ENCODE results near the gene CFAP119.

CFAP119 gene

DNA sequence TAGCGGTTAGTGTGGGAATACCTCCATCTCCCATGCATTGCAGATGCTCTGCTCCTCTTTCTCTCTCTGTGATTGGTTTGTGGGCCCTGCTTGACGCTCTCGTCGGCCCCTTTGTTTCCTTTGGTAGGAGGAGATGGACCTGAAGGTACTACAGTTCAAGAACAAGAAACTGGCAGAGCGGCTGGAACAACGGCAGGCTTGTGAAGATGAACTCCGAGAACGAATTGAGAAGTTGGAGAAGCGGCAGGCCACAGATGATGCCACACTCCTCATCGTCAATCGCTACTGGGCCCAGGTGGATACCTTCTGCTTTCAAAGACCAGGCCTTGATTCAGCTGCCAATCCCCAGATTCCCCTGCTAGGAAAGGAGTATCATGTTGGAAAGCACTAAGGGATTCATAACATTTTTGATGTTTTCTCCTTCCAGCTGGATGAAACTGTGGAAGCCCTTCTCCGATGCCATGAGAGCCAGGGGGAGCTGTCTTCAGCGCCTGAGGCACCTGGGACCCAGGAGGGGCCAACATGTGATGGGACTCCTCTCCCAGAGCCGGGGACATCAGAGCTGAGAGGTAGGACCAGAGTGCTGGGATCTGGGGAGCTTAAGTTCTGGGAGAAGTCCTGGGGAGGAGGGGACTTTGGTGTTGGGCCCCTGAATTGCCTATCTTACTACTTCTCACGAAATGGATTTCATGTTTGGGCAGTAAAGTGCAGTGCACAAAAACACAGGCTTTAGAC is 1.3 kb upstream of the CFAP119 start:
- DNase-seq (ENCODE audit: low read depth) = no peak

DNA sequence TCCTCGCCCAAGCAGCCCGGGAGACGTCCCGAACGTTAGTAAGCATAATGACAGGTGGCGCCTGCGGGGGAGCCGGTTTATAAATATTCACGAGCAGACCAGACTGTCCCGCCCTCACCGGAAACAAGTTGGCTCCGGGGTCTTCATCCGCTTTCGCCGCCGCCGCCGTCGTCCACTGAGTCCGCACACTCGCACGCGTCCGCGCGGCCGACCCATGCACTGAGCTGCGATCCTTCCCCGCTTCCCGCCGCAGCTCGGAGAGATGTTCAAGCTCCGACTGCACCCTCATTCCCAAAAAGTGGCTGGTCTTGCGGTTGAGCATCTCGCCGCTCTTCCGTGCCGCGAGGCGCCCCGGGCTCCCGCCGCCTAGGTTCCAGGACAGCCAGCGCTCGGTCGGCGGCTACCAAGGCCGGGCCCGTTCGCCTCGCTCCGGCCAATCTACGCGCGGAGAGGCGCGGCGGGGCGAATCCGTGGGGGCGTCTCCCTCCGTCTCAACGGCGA is 385 bp downstream of the CFAP119 start:
- DNase-seq (ENCODE audit: low read depth) = no peak

DNA sequence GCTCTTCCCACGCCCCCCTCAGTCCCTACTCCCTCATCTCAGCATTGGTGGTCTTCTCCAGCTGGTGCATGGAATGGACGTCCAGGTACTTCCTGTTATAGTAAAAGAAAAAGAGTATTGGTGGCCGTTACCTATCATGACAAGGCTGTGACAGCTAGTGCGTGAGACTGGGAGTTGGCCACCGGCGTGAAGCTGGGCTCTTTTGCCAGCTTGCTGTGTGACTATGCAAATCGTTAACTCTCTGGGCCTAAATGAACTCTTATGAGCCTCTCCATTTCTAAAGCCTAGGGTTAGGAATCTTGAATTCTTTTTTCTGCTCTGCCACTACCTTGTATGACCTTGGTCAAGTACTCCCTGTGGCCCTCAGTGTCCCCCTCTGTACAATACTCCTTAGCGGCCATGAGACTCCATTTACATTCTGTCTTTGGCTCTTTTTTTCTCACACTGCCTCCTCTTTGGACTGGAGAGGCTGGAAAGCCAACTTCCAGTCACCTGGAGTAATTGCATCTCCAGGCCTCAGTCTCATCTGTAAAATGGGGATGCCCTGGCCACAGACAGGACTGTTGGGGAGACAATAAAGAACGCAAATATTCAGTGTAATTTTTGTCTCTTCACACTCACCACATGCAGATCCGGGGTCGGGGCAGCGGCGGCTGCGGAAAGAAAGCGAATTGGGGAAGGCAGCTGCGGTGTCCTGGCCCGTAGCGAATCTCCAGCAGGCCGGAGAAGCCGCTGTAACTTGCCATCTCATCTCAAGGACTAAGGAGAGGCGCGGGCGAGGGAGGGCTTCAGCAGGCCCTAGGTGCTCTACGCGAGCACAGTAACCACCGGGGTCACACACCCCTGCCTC is 1.1 kb downstream of the CFAP119 start:
- DNase-seq (ENCODE audit: low read depth) = no peak

DNA sequence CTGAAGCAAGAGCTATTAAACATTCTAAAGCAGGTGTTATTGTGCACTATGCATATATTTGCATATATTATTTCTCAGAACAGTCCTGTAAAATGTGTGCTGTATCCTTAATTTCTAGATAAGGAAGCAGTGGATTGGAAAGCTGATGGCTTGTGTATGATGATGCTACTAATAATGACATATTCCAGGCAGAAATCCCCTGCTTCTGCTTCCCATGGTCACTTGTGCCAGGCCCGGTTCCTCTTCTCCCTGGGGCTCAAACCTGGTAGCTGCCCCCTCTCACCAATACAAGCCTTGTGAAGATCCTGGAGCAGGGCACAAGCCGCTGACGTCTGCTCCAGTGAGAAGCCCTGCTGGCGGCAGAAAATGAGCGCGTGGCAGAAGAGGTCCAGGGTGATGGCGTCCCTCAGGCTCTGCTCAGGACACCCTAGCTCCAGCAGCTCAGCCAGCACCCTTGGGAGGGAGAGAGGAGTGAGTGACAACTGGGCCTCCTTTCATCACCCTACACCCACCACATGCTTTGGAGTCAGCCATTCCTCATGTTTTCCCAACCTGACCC is 1.8 kb downstream of the CFAP119 start:
- no peak for DNase-seq (ENCODE audit: low read depth)

DNA sequence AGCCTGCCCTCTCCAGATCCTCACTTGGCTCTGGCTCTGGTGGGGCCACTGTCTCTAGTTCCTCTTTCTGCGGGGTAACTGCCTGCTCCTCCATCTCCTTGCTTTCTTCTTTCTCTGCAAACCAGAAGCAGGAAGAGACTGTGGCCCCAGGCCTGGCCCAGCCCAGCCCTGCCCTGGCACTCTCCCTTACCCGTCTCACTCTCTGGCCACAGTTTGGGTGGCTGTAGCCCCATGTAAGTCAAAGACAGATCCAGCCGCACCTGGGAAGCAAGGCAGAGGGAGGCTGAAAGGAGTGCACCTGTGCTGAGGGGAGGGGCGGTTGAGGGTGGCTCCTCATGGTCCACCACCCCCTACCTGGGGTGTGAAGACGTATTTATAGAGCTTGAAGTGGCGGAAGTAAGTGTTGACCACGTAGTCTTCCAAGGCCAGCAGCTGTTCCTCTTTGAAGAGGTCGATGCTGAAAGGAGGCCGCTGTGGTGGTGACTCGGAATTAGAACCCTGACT is 2.8 kb downstream of the CFAP119 start:
- no peak for DNase-seq (ENCODE audit: low read depth)

DNA sequence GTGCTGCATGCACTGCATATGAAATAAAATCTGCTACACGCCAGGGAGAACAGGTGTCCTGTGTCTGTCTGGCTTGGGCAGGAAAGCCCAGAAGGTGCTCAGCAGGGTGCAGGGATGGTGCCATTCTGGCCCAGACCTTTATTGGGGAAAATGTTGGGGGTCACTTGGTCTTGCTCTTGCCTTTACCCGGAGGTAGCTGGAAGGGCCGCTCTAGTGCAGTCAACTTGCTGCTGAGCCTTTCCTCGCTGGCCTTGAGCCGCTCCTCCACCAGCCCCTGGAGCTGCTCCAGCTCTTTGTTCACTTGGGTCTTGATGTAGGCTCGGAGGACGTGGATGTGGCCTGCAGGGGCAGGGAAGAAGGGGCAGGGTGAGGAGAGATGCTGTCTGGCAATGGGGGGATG is 4.5 kb downstream of the CFAP119 start:
- DNase-seq (ENCODE audit: low read depth) = no peak

DNA sequence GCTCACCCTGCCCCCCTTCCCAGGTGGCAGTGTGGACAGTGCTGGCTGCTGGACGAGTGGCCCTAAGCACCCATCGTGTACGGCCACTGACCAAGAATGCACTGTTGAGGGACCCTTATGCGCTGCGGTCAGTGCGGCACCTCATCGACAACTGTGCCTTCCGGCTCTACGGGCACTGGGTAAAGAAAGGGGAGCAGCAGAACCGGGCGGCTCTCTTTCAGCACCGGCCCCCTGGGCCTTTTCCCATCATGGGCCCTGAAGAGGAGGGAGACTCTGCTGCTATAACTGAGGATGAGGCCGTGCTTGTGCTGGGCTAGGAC is 5.1 kb downstream of the CFAP119 start:
- DNase-seq (ENCODE audit: low read depth) = no peak

DNA sequence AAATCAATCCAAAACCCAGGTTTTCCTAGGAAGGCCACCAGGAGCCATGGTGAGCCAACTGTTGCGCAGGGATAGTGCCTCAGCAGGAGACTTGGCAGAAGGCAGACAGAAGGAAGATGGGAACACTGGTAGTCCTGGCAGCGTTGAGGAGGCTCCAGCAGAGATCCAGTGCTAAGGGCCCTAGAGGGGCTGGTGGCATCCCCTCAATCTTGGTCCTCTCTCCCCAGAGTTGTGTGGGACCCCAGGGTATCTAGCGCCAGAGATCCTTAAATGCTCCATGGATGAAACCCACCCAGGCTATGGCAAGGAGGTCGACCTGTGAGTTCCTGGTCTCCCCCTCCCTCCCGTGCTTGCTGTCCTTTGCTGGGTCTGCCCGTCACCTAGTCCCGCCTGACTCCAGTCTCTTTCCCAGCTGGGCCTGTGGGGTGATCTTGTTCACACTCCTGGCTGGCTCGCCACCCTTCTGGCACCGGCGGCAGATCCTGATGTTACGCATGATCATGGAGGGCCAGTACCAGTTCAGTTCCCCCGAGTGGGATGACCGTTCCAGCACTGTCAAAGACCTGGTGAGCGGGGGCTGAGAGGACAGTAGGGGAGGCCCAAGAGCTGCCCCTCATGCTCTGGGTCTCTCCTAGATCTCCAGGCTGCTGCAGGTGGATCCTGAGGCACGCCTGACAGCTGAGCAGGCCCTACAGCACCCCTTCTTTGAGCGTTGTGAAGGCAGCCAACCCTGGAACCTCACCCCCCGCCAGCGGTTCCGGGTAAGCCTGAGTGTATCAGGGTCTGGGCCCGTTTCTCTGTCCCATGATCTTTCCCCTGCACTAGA is 5.7 kb downstream of the CFAP119 start:
- no peak for DNase-seq (ENCODE audit: low read depth)

DNA sequence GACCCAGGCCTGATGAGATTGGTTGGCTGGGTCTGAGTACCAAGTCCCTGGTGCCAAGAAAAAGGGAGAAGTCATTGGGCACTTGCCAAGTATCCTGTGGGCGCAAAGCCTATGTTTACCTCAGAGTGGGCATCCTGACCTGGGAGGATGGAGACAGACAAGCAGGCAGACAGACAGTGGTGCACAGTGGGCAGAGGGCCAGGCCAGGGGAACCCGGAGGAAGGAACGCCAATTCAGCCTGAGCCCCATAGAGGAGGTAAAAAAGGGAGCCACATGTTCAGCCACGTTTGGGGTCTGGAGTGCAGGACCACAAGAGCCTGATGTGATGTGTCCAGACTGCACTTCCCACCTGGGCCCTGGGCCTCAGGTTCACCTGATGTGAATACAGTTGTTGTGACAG is 8.3 kb downstream of the CFAP119 start:
- DNase-seq (ENCODE audit: low read depth) = no peak

DNA sequence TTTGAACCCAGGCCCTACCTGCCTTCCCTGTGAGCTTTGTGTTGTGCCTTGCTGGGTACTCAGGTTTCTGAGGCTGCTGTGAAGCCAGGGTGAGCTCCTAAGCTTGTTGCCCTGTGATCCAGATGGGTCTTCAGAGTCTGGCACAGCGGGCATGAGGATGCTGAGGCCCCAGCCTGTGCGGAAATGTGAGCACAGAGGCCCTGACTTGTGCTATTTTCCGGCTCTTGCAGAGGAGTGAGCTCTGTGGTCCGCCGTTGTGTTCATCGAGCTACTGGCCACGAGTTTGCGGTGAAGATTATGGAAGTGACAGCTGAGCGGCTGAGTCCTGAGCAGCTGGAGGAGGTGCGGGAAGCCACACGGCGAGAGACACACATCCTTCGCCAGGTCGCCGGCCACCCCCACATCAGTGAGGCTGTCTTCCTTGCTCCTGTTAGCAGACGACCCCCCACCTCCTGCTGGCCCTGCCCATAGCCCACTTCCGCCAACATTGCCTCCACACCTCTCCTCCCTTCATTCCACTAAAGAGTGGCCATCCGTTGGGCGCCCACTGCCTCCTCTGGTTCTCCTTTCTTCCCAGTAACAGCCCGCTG is 10.9 kb downstream of the CFAP119 start:
- DNase-seq (ENCODE audit: low read depth) = no peak

DNA sequence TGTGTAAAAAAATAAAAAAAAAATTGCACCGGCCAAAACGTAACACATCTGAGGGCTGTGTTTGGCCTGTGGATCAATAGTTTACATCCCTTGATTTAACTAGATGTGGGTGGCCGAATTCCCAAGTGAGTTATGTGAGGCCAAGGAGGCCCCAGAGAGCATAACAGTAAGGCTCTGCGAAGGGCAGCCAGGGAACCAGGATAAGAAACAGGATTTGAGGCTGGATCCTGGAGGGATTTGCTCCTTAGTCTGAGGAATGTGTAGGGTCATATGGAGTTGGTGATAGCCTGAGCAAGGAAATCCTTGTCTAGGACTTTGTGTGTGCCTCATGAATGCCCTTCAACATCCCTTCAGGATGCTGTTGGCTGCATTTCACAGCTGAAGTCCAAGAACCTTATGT is 11.7 kb downstream of the CFAP119 start:
- no peak for DNase-seq (ENCODE audit: low read depth)

DNA sequence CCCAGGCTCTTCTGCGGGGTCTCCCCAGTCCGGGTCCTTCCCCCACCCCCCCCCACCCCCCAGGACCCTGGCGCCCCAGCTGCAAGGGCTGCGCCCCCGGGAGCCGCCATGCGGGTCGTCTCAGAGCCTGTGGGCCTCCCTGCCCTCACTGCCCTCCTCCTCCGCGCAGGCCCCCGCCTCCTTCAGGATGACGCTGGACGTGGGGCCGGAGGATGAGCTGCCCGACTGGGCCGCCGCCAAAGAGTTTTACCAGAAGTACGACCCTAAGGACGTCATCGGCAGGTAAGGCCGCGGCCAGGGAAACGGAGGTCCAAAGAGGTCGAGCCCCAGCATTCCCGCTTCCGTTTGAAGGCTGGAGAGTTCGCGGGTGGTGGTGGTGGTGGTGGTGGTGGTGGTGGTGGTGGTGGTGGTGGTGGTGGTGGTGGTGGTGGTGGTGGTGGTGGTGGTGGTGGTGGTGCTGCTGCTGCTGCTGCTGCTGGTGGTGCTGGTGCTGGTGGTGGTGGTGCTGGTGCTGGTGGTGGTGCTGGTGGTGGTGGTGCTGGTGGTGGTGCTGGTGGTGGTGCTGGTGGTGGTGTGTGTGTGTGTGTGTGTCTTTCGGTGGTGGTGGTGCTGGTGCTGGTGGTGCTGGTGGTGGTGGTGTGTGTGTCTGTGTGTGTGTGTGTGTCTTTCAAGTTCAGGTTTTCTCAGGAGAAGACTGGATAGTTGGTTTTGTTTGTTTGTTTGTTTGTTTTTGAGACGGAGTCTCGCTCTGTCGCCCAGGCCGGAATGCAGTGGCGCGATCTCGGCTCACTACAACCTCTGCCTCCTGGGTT is 13.0 kb downstream of the CFAP119 start:
- no peak for DNase-seq (ENCODE audit: low read depth)

DNA sequence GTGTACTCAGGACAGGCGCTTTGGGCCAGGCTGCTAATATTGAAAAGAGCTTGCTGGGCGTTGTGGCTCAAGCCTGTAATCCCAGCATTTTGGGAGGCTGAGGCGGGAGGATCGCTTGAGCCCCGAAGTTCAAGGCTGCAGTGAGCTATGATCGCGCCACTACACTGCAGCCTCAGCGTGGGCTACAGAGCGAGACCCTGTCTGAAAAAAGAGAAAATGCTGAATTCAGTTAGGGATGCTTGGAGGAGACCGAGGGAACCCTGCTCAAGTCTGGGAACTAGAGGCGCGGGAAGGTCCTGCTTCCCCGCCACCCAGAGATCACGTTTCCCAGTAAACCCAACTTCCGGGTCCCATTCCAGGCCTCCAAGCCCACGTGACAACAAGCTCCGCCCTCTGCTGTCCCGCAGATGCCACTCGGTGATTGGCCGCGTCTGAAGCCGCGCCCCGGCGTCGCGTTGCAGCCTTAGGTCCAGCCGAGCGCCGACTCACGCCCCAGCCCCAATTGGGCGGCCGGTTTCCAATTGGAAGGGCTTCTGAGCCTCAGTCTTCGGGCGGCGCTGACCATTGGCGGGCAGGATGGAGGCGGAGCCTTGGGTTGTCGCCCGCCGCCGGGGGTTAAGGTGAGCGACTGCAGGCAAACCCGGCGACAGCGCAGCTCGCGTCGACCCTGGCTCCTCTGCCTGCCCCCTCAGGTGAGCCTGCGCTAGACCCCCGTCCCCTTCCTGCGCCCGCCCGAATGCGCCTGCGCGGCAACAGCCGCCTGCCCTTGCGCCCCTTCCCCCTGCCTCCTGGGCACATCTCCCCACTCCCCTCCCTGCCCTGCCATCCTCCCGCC is 13.8 kb downstream of the CFAP119 start, which contains the start of gene PHKG2:
Gene PHKG2 (plus strand): TSS at position 627 of the 835 bp plus-strand sequence. CDS start 396 bp downstream, outside the sequence.
- DNase-seq (ENCODE audit: low read depth) = peak; percentile 94

DNA sequence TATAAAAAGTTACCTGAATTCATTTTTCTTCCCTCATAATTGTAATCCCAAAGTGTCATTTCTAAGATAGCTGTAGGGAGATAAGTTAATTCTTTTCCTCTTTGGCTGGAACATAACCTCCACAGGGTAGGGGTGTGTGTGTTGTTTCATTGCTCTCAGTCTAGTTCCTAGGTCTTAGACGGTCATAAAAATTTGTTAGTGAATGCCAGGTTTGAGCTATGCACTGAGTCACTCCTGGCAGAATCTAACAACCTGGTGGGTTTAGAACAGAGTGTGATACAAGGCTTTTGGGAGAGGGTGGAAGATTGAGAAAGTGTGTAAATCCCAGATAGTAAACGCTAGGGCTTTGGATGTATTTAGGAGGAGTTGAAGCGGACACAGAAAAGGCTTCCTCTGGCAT is 14.5 kb downstream of the CFAP119 start:
- no peak for DNase-seq (ENCODE audit: low read depth)

DNA sequence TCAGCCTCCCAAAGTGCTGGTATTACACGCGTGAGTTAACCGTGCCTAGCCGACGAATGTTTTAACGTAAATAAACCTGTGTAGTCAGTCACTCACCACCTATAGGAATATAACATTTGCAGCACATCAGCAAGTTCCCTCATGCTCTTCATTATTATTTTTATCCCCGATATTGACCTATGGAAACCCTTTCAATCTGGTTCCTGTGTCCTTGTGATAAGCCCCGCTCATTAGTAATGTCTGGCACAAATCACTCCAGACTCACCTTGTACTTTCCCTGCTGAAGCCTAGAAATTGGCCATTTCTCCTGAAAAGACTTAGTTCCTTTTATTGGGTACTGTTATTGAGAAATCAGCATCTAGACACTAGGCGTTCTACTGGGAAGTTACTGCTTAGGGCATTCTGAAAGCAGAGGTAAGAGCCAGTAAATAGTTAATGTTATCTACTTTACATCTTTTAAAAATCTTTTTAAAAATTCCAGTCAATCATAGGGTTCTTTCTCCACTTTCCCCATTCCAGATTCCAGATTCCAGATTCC is 15.2 kb downstream of the CFAP119 start:
- no peak for DNase-seq (ENCODE audit: low read depth)

DNA sequence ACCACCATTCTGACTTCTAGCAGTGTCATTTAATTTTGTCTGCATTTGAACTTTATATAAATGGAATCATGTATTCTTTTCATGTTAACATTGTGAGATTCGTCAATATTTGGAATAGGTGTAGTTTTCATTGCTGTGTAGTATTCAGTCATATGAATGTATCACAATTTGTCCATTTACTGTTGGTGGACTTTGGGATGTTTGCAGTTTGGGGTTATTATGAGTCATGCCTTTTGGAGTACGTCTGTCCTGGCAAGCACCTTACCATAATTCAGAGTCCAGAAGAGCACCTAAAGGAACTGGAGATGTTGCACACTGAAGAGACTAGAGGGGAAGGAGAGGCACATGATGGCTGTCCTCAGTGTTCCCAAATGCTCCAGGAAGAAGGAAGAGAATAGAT is 16.8 kb downstream of the CFAP119 start:
- no peak for DNase-seq (ENCODE audit: low read depth)

DNA sequence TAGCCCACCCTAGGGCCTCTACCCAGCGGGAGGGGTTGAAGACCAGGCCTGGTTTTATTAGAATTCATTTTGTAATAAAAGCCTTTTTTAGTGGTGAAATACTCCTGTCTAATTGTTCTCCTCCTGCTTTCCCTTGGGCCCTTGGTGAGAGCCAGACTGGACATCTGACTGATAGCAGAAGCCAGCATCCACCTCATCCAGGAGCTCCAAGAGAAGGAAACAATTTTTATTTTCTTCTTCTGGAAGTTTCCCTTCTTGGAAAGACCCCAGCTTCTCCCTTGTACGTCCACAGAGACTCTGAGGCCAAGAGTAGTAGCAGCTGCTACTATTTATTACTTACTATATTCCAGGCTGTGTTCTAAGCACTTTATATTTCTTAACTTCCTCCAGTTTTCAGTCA is 17.7 kb downstream of the CFAP119 start:
- no peak for DNase-seq (ENCODE audit: low read depth)

DNA sequence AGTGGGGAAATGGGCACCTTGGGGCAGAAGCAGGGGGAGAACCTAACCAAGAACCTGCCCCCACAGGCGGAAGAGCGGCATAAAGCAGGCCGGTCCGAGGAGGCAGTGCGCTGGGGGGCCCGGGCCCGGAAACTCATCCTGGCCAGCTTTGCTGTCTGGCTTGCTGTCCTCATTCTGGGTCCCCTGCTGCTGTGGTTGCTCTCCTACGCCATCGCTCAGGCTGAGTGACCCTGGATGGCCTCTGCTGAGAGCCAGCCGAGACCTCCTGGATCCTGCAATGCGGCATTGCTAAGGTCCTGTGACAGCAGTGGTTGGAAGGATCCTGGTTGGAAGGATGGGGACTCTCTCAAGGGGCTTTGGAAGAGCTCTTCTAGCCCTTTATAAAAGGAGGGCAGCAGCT is 18.1 kb downstream of the CFAP119 start:
- DNase-seq (ENCODE audit: low read depth) = no peak

DNA sequence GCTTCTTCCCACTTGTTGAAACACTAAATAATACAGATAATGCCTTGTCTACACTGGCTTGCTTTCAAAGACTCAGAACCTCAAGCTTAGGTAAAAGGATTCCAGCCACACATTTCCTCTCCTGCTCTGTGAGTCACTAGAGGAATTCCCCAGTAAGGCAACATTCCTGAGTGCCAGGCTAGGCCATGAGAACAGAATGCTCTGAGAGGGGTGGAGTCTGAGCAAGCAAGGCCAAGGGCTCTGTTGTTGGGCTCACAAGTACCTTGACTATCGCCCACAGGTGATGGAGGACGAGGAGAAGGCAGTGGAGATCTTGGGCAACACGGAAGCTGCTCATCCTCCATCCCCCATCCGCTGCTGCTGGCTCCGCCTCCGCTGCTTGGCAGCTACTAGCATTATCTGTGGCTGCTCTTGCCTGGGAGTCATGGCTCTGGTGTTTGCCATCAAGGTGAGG is 20.4 kb downstream of the CFAP119 start:
- no peak for DNase-seq (ENCODE audit: low read depth)

Data from activated gamma-delta T cell treated with anti-CD3 and anti-CD28 coated beads, Interleukin-2, amount 50 U/mL, for 16 hours (primary cell).